ENCODE results near the gene ADAMTS7. TPM values are rescaled to one million over a fixed set of nuclear protein-coding genes. Genes with fewer than 3 reads are reported as not detected.
"Not testable (repeated sequence)": the region's sequence is repeated elsewhere in the genome, so short reads cannot be mapped to it uniquely, and the experiment has no call there.

The ADAMTS7 gene
- total RNA-seq, 1 donor from 2014 or later: 8.6 TPM

DNA sequence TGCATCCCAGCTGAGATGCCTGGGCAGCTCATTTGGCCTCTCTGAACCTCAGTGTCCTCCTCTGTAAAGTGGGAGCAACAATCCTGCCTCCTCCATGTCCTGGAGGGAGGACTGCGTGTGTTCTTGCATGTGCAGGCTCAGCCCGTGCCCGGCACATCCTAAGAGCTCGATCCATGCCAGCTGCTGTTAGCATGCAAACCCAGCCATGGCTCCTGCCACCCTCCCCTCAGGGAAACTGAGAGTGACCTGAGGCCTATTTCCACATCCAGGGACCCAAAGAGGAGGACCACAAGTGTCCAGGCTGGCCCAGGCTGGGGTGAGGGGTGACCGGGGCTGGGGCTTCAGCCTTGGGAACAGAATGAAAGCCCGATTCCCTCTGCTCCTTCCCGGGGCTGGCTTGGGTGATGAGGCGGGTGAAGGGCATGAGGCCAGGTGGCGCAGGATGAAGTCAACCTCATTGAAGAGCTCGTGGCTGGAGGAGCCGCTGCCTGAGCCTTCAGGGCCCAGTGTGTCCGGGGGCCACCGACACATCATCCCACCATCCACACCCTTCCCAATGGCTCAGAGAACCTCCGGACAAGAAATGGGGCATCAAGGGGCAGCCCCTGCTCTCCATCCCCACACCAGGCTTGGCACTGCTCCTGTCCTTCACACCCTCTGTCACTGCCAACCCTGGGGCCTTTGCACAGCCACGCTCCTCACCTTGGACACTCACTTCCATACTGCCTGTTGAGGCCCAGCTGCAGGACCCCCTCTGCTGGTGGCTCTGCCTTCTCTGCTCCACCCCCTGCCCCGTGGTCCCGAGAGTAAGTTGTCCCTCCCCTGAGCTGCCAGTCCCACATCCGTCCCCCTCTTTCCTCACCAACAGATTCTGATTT is 42.5 kb downstream of the ADAMTS7 start:
- DNase-seq (ENCODE audit: low spot score in 2 of 2): no peak
- FAIRE-seq: no peak

DNA sequence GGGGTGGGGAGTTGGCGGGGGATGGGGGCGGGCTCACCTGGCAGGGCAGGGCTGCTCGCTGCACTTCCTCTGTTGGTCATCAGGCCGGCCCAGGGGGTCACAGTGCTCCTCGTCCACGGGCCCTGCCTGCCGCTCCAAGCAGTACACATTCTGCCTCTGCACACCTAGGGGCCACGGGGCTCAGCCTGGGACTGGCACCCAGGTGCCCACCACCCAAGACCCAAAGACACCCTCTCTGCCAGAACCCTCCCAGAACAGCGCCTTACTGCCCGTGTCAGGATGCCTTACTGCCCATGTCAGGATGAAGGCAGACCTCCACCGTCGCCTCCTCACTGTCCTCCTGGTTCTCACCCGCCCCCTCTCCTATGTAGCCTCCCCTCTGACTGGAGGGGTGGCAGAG is 43.2 kb downstream of the ADAMTS7 start:
- FAIRE-seq: no peak
- DNase-seq (ENCODE audit: low spot score in 2 of 2): no peak

GRCh38 chr15:78767331-78767951 is 43.8 kb downstream of the ADAMTS7 start:
- FAIRE-seq (no peak), DNase-seq (ENCODE audit: low spot score in 2 of 2) (no peak)

DNA sequence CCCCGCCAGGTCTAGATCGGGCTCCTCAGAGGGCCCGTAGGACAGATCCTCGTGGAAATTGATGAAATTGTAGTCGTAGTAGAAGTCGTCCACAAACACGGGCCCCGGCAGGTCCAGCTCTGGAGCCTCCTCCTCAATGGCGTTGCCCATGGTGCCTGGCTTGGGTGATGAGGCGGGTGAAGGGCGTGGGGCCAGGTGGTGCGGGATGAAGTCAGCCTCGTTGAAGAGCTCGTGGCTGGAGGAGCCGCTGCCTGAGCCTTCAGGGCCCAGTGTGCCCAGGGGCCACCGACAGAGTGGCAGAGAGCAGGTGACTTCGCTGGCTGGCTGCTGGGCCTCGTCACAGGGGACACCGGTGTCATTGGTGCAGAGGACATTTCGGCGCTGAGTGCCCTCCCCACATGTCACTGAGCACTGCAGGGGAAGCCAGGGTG is 44.6 kb downstream of the ADAMTS7 start:
- DNase-seq (ENCODE audit: low spot score in 2 of 2); FAIRE-seq: not testable (repeated sequence)

GRCh38 chr15:78766041-78766440 is 45.2 kb downstream of the ADAMTS7 start:
- FAIRE-seq (no peak), DNase-seq (ENCODE audit: low spot score in 2 of 2) (no peak)

DNA sequence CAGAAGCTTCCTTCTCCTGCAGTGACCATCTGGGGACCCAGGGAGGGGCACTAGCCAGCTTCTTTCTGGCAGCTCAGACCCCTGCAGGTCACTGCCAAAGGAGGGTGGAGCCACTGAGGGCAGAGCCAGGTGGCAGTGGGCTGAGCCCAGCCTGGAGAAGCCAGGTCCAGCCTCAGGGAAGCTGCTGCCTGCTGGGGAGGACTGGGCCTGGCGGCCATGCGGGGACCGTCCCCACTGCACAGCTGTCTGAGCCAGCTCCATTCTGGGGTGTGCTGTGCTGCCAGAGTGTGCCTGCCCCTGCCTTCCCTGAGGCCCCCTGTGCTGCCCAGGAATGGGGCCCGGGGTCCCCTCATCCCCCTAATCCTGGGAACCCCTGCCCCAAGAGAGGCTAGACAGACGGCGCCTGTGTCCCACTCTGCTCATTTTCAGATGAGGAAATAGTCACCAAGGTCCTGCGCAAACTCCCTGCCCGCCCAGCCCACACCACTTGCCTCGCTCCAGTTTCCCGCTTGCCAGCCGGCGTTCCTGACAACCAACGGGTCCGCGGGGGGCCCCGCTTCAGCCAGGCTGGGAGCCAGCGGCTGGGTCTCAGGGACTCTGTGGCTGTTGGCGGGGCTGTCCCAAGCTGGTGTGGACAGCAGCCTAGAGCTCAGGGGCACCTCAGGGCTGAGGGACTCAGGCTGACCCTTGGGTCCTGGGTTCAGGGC is 46.0 kb downstream of the ADAMTS7 start:
- not testable (repeated sequence) for FAIRE-seq; DNase-seq (ENCODE audit: low spot score in 2 of 2)

DNA sequence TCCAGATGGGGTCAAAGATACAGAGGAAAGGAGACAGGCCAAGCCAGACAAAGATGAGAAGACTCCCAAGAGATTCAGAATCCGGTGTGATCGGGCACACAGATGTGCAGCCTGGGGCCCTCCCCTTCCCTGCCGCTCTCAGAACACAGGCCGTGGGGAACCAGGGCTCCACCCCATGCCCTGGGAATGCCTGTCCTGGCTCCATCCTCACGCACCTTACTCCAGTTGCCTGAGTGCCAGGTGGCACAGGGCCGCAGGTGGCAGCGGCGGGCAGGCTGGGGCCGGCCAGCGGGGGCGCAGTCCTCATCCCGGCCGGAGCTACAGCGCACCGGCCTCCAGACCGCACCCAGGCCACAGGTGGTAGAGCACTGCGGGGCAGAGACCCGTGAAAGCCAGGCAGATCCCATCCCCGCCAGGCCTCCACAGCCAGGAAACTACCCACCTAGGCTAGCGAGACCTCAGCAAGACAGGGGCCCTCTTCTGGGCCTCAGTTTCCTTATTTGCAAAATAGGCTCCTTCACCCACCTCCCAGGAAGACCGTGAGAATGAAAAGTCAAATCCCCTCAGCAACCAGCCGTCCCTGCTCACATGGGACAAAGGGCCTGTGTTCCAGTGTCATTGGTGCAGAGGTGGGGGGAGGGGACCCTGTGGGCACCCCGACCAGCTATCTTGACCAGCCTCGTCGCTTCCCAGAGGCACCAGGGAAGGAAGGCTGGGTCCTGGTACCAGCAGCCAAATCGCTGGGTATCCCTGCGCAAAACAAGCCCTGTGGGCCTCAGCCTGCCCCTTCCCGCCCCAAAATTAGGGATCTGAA is 46.7 kb downstream of the ADAMTS7 start:
- DNase-seq (ENCODE audit: low spot score in 2 of 2); FAIRE-seq: not testable (repeated sequence)

DNA sequence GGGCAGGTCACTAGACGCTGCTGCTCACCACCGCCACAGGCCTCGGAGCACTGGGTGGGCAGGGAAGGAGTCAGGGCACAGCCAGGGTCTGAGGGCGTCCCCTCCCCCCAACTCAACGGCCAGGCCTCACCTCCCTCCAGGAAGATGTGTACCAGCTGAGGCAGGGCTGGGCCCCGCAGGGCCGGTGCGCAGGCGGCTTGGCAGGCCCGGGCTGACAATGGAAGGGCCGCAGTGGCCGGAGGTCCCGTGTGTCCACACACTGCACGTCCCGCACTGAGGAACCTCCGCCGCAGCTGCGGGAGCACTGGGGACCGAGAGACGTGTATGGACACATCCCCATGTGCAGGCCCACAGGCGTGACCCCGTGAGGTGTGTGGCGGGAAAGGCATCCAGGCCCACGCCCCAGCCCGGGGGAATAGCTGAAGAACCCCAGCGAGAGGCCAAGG is 47.4 kb downstream of the ADAMTS7 start:
- FAIRE-seq: no peak

DNA sequence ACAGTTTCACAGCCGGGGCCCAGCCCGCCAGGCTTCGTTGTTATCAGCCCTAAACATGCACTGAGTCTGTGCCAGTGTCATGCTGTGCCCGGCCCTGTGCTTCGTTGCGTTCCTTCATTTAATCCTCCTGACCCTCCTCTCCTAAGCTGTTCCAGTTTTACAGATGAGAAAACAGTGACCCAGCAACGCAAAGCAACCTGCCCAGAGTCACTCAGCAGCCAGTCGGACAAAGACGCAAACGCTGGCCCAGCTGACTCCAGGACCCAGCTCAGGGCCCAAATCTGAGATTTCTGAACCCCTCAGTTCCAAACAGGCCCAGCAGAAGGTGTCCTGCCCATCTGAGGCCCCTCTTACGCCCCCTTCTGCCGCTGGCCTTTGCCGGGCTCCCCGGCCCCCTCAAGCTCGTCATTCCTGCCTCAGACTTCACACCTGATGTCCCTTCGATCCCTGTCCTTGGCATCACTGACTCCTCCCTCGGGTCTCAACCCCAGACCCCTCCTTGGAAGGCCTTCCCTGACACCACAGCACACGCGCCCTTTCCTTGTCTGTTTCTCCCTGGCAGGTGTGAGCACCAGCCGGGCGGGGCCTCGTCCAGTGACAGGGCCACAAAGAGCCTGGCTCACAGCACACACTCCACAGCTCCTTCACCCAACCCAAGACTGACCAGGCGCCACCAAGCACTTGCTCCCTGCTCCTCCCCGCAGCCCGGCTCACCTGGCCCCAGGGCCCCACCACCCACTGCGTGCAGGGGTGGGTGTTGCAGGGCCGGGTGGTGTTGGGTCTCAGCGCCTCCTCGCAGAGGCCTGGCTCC is 48.1 kb downstream of the ADAMTS7 start:
- no peak for FAIRE-seq
- no peak for DNase-seq (ENCODE audit: low spot score in 2 of 2)

More for the DNA sequence above, 47.4 kb downstream of the ADAMTS7 start:
- no peak for DNase-seq (ENCODE audit: low spot score in 2 of 2)

DNA sequence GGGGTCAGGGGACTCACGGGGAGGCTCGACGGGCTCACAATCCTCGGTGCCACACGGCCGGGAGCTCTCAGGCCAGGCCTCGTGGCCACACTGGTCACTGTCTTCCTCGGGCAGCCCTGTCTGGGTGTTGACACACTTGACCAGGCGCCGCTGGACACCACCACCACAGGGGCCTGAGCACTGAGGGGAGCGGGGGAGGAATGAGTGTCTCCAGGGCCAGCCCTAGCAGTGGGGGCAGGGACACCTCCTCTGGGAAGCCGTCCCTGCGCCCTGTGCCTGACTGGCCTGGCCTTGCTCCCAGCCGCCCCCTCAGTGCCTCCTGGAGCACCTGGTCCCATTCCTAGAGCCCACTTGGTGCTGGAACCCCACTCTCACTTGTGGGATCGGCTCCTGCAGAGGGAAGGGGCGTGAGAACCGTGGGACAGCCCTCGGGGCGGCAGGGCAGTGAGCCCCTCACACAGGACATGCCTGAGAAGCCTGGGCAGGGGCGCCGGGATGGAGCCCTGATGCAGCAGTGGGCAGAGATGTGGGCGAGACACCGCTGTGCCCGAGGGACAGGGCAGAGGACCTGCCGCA is 48.8 kb downstream of the ADAMTS7 start:
- not testable (repeated sequence) for FAIRE-seq; DNase-seq (ENCODE audit: low spot score in 2 of 2)

DNA sequence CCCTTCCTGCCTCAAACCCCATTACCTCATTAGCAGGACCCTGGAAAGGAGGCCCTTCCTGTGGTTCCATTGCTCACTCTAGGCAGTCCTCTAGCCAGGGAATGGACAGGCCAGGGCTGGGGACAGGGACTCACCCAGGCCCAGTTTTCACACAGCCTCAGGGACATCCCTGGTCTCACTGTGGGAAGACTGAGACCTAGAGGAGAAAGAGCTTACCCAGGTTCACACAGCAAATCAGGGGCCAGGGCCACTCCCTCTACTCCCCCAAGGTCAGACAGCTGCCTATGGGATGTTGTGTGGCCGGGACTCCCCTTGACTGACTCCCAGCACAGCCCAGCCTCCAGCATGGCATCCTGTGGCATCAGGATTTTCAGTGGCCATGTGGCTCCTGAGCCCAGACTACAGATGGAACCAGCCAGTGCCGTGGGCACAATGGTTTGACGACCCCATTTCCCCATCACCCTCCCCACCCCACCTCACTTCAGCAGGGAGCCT is 49.3 kb downstream of the ADAMTS7 start:
- FAIRE-seq: no peak
- DNase-seq (ENCODE audit: low spot score in 2 of 2): no peak

GRCh38 chr15:78761475-78761874 is 49.8 kb downstream of the ADAMTS7 start:
- not testable (repeated sequence) for DNase-seq (ENCODE audit: low spot score in 2 of 2); FAIRE-seq

DNA sequence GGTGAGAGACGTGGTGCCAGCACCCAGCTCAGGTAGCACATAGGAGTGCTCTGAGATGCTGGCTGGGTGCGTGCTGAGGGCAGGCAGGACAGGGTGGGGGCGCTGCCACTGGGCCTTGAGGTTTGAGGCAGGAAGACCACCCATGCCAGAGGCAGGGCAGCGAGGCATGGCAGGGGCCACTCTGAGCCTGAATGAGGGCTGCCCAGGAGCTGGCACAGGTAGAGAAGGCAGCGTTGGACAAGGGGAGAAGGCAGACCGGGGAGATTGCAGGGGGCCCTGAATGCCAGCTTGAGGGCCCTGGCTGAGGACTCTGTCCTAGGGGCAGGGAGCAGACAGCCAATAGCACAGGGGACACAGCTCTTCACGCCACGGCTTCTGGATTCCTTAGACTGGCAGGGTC is 50.2 kb downstream of the ADAMTS7 start:
- FAIRE-seq (no peak), DNase-seq (ENCODE audit: low spot score in 2 of 2) (no peak)

DNA sequence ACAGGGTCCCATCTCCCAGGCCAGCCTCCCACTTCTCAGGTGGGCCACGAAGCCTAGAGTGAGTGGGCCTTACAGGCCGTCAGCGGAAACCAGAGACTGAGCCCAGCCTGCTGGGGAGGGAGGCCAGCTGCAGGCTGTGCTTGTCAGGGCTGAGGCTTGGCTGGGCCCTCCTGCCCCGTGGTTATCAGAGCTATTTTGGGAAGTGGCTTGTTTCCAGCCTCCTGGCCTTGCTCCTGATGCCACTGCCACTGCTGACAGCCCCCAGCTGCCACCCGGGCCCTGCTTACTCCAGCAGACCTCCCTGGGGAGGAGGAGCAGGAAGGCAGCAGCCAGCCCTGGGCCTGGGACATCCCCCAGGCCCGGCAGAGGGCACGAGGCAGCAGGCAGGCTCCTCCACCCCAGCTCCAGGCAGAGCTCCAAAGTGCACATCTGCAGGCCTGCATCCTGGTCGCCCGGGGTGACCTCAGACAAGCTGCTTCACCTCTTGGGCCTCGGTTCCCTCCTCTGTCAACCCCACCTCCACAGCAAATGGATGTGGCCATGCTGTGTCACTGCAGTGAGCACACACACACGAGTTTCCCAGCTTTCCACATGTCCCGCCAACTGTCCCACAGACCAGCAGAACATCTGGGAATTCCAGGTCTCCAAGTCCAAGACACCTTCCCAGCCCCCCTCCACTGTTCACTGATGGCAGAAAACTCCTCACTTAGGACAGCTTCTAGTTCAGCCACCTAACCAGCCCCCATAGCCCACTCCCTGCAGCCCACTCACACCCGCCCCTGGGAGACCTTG is 51.0 kb downstream of the ADAMTS7 start:
- not testable (repeated sequence) for DNase-seq (ENCODE audit: low spot score in 2 of 2); FAIRE-seq

- not testable (repeated sequence) for DNase-seq (ENCODE audit: low spot score in 2 of 2); FAIRE-seq
Observed at GRCh38 chr15:78759361-78759998, 51.8 kb downstream of the ADAMTS7 start.

GRCh38 chr15:78758486-78759200 is 52.6 kb downstream of the ADAMTS7 start:
- not testable (repeated sequence) for FAIRE-seq; DNase-seq (ENCODE audit: low spot score in 2 of 2)

DNA sequence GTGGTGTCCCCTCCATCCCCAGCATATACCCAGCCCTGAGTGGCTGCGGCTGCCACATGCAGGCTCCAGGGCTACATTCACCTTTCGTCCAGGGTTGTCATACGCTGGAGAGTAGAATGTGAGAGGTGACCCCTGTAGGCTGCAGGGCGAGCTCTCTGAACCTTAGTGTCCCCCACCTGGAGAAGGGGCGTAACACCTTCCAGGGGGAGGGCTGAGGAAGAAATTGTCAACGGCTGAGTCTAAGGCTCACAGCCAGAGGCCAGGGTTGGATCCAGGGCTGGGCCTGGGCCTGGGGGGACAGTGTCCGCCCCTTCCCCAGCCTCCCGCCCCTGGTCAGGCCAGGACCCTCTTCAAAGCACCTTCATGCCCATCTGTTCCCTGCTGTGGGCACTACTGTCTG is 53.2 kb downstream of the ADAMTS7 start:
- not testable (repeated sequence) for DNase-seq (ENCODE audit: low spot score in 2 of 2); FAIRE-seq
